ENCODE results near the gene EFHC1.
"Not testable (repeated sequence)": the region's sequence is repeated elsewhere in the genome, so short reads cannot be mapped to it uniquely, and the experiment has no call there.

Gene EFHC1

GRCh38 chr6:52438926-52439325 lies 18.8 kb downstream of the EFHC1 start:
- no peak for DNase-seq

DNA sequence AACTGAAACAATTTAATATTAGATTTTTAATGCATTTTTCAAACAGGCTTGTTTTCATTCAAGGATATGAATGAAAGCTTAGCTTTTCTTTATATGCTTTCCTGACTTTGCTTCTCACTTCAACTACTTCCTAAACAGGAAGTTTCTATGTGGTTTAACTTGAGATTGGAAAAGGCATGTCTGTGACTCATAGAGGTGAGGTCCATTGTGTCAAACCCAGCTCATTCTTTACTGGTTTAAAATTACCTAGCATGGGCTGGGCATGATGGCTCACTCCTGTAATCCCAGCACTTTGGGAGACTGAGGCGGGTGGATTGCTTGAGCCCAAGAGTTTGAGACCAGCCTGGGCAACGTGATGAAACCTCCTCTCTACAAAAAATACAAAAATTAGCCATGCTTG lies 34.4 kb downstream of the EFHC1 start:
- DNase-seq = no peak

DNA sequence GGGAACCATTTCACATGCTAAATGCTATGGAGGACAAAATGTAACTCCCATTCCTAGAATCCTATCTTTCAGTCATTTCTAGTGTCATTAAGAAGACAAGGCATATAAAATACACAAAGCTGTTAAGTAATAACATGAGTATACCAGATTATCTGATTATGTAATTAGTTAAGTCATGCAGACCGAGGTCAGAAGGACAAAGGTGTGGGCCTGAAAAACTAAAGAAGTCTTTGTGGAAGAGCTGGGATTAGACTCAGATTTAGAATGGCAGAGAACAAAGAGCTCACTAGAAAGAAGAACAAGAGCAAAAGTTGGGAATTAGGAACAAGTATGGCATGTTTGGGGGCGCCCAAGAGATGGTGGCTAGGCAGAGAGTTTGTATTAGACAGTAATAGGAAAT lies 37.0 kb downstream of the EFHC1 start:
- no peak for DNase-seq

DNA sequence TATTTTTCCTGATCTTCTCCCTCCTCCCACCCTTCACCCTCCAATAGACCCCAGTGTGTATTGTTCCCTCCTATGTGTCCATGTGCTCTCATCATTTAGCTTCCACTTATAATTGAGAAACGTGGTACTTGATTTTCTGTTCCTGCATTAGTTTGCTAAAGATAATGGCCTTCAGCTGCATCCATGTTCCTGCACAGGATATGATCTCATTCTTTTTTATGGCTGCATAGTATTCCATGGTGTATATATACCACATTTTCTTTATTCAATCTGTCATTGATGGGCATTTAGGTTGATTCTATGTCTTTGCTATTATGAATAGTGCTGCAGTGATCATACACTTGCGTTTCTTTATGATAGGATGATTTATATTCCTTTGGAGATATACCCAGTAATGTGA lies 41.1 kb downstream of the EFHC1 start:
- not testable (repeated sequence) for DNase-seq

- no peak for DNase-seq
Measured at GRCh38 chr6:52474173-52474572, 54.0 kb downstream of the EFHC1 start.

- DNase-seq = no peak
Measured at GRCh38 chr6:52475307-52475706, 55.2 kb downstream of the EFHC1 start.

- DNase-seq = no peak
Measured at GRCh38 chr6:52482903-52483670, 62.9 kb downstream of the EFHC1 start.

- no peak for DNase-seq
Measured at GRCh38 chr6:52483671-52484003, 63.5 kb downstream of the EFHC1 start.

- DNase-seq = no peak
Measured at GRCh38 chr6:52489881-52490280, 69.7 kb downstream of the EFHC1 start.

GRCh38 chr6:52491203-52492069 lies 71.3 kb downstream of the EFHC1 start:
- DNase-seq = no peak

- no peak for DNase-seq
Measured at GRCh38 chr6:52493669-52494068, 73.5 kb downstream of the EFHC1 start.

- no peak for DNase-seq
Measured at GRCh38 chr6:52494298-52495072, 74.3 kb downstream of the EFHC1 start.

DNA sequence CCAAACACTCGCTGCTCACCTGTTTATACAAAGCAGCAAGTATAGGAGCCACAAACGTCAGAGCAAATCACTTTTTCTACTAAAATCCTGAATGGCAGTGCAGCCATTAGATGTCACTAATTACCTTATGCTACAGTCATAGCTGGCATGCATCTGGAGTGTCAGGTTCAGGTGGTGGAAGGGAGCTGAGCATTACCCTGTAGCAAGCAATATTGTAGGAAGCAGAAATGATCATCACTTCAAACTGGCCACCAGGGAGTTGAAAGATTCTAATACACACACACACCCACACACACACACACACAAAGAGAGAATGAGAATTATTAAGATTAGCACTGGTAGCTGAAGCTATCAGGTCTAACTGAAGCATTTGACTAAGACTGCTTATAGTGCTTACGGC lies 75.8 kb downstream of the EFHC1 start:
- DNase-seq = no peak

- DNase-seq = no peak
Measured at GRCh38 chr6:52496631-52497030, 76.5 kb downstream of the EFHC1 start.

DNA sequence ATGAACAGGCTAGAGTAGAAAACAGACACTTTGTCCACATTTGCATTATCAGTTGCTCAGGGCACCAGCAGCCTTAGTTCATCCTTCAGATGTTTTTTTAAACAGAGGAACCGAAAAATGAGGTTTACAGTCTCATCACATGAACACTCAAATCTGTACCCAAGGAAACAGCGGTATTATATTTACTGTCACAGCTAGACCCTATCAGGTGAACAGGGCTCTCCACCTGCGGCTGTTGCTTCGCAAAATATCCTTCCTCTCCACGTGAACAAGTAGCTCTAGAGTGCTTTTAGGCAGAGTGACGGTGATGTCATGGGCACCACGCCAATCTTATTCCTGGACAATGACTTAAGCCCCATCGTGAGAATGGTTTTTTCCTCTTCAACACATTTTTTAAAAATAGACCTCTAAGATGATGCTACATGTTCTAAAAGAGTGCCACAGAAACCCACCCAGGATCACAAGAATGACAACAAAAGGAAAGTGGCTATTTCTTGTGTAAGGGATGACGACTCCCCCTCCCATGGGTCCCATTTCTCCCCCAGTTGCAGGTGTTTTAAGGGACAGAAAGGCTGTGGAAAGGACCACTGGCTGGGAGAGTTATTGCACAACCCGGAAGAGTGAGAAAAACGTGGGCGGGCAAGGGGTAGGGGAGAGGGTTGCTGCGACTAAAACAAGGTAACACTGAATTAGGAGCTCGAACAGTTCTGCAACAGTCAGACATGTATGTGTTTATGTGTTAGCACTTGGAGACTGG lies 77.7 kb downstream of the EFHC1 start:
- no peak for DNase-seq

GRCh38 chr6:52498538-52499017 lies 78.4 kb downstream of the EFHC1 start:
- DNase-seq = no peak

DNA sequence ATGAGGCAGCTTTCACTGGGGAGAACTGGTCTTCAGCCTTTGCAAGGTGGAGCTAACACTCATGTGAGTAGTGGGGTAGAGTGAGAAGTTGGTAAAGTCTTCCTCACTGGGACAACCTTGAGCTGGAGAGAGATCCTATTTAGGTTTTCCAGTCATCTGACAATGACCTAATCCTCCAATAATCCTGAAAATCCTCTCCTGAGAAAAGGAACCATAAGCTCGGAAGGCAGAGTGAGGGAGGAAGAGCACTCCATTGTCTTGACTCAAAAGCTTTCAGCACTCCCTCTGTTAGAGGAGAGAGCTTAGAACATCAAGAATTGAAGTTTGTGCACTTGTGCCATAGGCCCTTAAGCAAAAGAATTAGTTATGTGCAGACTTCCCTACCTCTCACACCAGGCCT lies 78.9 kb downstream of the EFHC1 start:
- no peak for DNase-seq

- no peak for DNase-seq
Measured at GRCh38 chr6:52499681-52500236, 79.6 kb downstream of the EFHC1 start.

DNA sequence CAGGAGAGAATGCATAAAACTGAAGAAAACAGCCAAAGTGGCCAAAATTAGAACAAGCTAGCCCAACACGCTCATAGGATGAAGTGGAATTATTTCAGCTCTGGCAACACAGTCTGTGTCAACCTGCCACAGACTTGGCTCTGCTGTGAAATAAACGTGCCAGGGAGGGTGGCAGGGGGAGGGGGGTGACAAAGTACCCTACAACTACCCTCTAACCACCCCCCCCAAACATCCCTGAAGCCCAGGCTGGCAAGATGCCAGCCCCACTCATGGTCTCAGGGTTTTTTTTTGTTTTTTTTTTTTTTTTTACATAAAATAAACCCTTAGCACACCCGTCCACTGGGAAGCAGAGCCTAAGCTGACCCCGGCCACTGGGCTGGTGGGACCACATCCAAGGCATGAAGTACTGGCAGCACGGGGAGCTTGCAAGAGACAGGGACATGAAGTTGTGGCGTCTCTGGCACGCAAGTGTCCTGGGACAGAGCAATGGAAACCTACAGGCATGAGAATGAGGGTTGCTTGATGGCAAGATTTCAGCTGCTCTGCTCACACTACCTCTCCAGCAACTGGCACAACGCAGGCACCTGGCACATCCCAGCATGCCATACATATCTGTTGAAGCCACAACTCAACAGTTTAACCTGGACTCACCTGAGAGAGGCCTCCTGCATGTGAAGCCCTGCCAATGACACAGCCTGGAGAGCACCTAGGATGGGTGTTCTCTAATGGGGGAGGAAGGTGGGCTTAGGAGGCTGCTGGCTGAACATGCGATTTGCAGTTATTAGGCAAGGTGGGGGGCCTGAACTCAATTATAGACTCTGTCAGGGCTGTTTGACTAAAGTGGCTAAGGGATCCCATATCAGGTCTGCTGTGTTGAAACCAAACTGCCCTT lies 80.3 kb downstream of the EFHC1 start:
- no peak for DNase-seq

- DNase-seq = peak in 1 of 14 donors; percentile 68
Measured at GRCh38 chr6:52502306-52503029, 82.3 kb downstream of the EFHC1 start.

All from C1 segment of cervical spinal cord (tissue), 14 donors.